Neural cell (in vitro differentiated cells): ENCODE results near the gene LYSET.
"Not testable (repeated sequence)": the region's sequence is repeated elsewhere in the genome, so short reads cannot be mapped to it uniquely, and the experiment has no call there.

Experiments
- CTCF ChIP-seq: fragments of 450-650 bp; IDR thresholded peaks from 2 replicates; pipeline ENCODE4 v1.5.1; 2014; ENCODE audit warnings: antibody characterized with exemption, mild to moderate bottlenecking, moderate library complexity; ENCODE audit not compliant: poor library complexity, severe bottlenecking
- EP300 ChIP-seq: fragments of 450-650 bp; conservative IDR thresholded peaks from 2 replicates; pipeline ENCODE4 v1.6.1; 2014; ENCODE audit warnings: antibody characterized with exemption, mild to moderate bottlenecking, moderate library complexity; ENCODE audit not compliant: poor library complexity, severe bottlenecking
- EZH2 ChIP-seq: fragments of 200-600, 300-800 bp; shearing (Covaris generic), sonication (generic); IDR thresholded peaks from 2 replicates; pipeline ENCODE4 v1.6.1; 2014; ENCODE audit warnings: antibody characterized with exemption, low read length, borderline replicate concordance, mild to moderate bottlenecking; ENCODE audit not compliant: insufficient read depth, poor library complexity, severe bottlenecking
- MXI1 ChIP-seq: fragments of 450-650 bp; conservative IDR thresholded peaks from 2 replicates; pipeline ENCODE4 v1.6.1; 2014; ENCODE audit warnings: antibody characterized with exemption, mild to moderate bottlenecking; ENCODE audit not compliant: poor library complexity, severe bottlenecking
- POLR2AphosphoS5 ChIP-seq: IDR thresholded peaks from 2 replicates; pipeline ENCODE4 v1.6.1; 2012
- RAD21 ChIP-seq: fragments of 450-650 bp; conservative IDR thresholded peaks from 2 replicates; pipeline ENCODE4 v1.6.1; 2014; ENCODE audit warnings: antibody characterized with exemption, mild to moderate bottlenecking, moderate library complexity
- REST ChIP-seq: IDR thresholded peaks from 2 replicates; pipeline ENCODE4 v1.6.1; 2012; ENCODE audit warnings: borderline replicate concordance
- TAF1 ChIP-seq: IDR thresholded peaks from 2 replicates; pipeline ENCODE4 v1.6.1; 2012; ENCODE audit warnings: low read depth

- TF ChIP-seq CTCF, REST, POLR2AphosphoS5, EZH2, EP300, TAF1, RAD21, MXI1: not testable (repeated sequence)
Observed at GRCh38 chr14:93174731-93175130, 10.4 kb upstream of the LYSET start.
